DND-41 (cell line): ENCODE data around the gene ARMC7.

Source experiments
- ATAC-seq: fragments of 200-7000 bp; cut with Tn5 transposase; 3 replicates; pipeline ENCODE4 v1.9.1; 2021; ENCODE audit warnings: low read depth; ENCODE audit not compliant: insufficient read depth
- DNase-seq: peaks from one replicate; pipeline ENCODE4 v3.0.0-alpha.2; 2020
- H2AFZ ChIP-seq: 2 replicates; pipeline ENCODE4 v1.6.0; 2012; ENCODE audit warnings: low read depth, low read length
- H3K27ac ChIP-seq: 2 replicates; pipeline ENCODE4 v1.5.1; 2012; ENCODE audit warnings: low read length, inconsistent platforms
- H3K27me3 ChIP-seq: fragments of 200-600 bp; sonication (generic); 2 replicates; pipeline ENCODE4 v1.6.0; 2012; ENCODE audit warnings: low read length, mild to moderate bottlenecking, inconsistent platforms; ENCODE audit not compliant: insufficient read depth, poor library complexity
- H3K36me3 ChIP-seq: 2 replicates; pipeline ENCODE4 v1.5.1; 2012; ENCODE audit warnings: low read length, inconsistent platforms; ENCODE audit not compliant: insufficient read depth
- H3K4me1 ChIP-seq: 2 replicates; pipeline ENCODE4 v1.5.1; 2012; ENCODE audit warnings: mild to moderate bottlenecking, low read length; ENCODE audit not compliant: insufficient read depth
- H3K4me2 ChIP-seq: 2 replicates; pipeline ENCODE4 v1.6.0; 2012; ENCODE audit warnings: mild to moderate bottlenecking, moderate library complexity, low read length, inconsistent platforms; ENCODE audit not compliant: insufficient read depth
- H3K4me3 ChIP-seq, 2 experiments: fragments of 200-600 bp in 1 of 2; shearing (Covaris generic) in 1 of 2; 2 replicates each; pipeline ENCODE4 v1.5.1; 2012 to 2016; ENCODE audit warnings: inconsistent platforms in 2 of 2, low read length in 2 of 2, mild to moderate bottlenecking in 2 of 2, low read depth in 1 of 2, moderate library complexity in 1 of 2
- H3K79me2 ChIP-seq: 2 replicates; pipeline ENCODE4 v1.6.0; 2012; ENCODE audit warnings: low read length, inconsistent platforms; ENCODE audit not compliant: insufficient read depth
- H3K9ac ChIP-seq: 2 replicates; pipeline ENCODE4 v1.6.0; 2012; ENCODE audit warnings: low read depth, mild to moderate bottlenecking, inconsistent platforms, low read length, moderate library complexity
- H3K9me3 ChIP-seq: 2 replicates; pipeline ENCODE4 v1.5.1; 2012; ENCODE audit warnings: low read length, moderate library complexity, mild to moderate bottlenecking, inconsistent platforms; ENCODE audit not compliant: insufficient read depth, severe bottlenecking
- H4K20me1 ChIP-seq: 2 replicates; pipeline ENCODE4 v1.6.0; 2012; ENCODE audit warnings: low read length; ENCODE audit not compliant: insufficient read depth
- CTCF ChIP-seq: IDR thresholded peaks from 2 replicates; pipeline ENCODE4 v1.5.1; 2012; ENCODE audit warnings: borderline replicate concordance, low read length, moderate library complexity, mild to moderate bottlenecking; ENCODE audit not compliant: poor library complexity, severe bottlenecking; ENCODE audit errors: extremely low read depth
- EZH2 ChIP-seq: IDR thresholded peaks from 3 replicates; pipeline ENCODE4 v1.6.1; 2012; ENCODE audit warnings: borderline replicate concordance, low read depth, mild to moderate bottlenecking, moderate library complexity, low read length, inconsistent platforms; ENCODE audit not compliant: severe bottlenecking

The ARMC7 gene

GRCh38 chr17:75096082-75096625, 13.6 kb upstream of the ARMC7 start:
- H3K4me3 ChIP-seq = no peak overlapping the region
- no peaks in the 10 kb centered on the region for H4K20me1 ChIP-seq
- no peak overlapping the region for H3K9ac ChIP-seq
- no peak for ATAC-seq
- H3K27ac ChIP-seq = no peak overlapping the region
- DNase-seq = no peak
- no peak overlapping the region for H3K4me2 ChIP-seq
- H3K4me1 ChIP-seq = no peaks in the 10 kb centered on the region
- peaks cover 6% of the 10 kb centered on the region; the same call in 1 of the 2 replicates for H3K36me3 ChIP-seq
- no peak for TF ChIP-seq EZH2
- no peak for TF ChIP-seq CTCF
- no peaks in the 10 kb centered on the region for H3K79me2 ChIP-seq
- H3K9me3 ChIP-seq = no peaks in the 10 kb centered on the region
- no peak overlapping the region for H2AFZ ChIP-seq
- H3K27me3 ChIP-seq = no peaks in the 10 kb centered on the region

- Histone ChIP-seq H2AFZ (no peak overlapping the region), H3K4me1 (no peaks in the 10 kb centered on the region), H3K4me2 (no peak overlapping the region), H3K9me3 (no peaks in the 10 kb centered on the region), H3K36me3 (peaks cover 6% of the 10 kb centered on the region; the same call in 1 of the 2 replicates), H3K4me3 (no peak overlapping the region), H3K27me3 (no peaks in the 10 kb centered on the region), H3K27ac (no peak overlapping the region), H3K79me2 (no peaks in the 10 kb centered on the region), H3K9ac (no peak overlapping the region), H4K20me1 (no peaks in the 10 kb centered on the region)
- DNase-seq (no peak), ATAC-seq (no peak)
- TF ChIP-seq EZH2 = no peak
- no peak for TF ChIP-seq CTCF
Observed at GRCh38 chr17:75097865-75098264, 11.9 kb upstream of the ARMC7 start.

GRCh38 chr17:75098861-75099260, 10.9 kb upstream of the ARMC7 start:
- DNase-seq (no peak), ATAC-seq (no peak)
- no peaks in the 10 kb centered on the region for H3K79me2 ChIP-seq
- TF ChIP-seq CTCF (no peak), EZH2 (no peak)
- H3K27ac ChIP-seq = no peak overlapping the region
- H3K4me2 ChIP-seq = no peak overlapping the region
- no peaks in the 10 kb centered on the region for H4K20me1 ChIP-seq
- H3K4me3 ChIP-seq = no peak overlapping the region
- no peaks in the 10 kb centered on the region for H3K4me1 ChIP-seq
- H3K36me3 ChIP-seq = peaks cover 6% of the 10 kb centered on the region; the same call in 1 of the 2 replicates
- H3K9me3 ChIP-seq = no peaks in the 10 kb centered on the region
- no peak overlapping the region for H2AFZ ChIP-seq
- H3K27me3 ChIP-seq = no peaks in the 10 kb centered on the region
- no peak overlapping the region for H3K9ac ChIP-seq
